Testis (tissue), 3 donors: ENCODE results near the gene MBNL3. TPM values are rescaled to one million over a fixed set of nuclear protein-coding genes. Genes with fewer than 3 reads are reported as not detected.

ENCODE experiments used
- DNase-seq: peaks from one replicate; pipeline ENCODE4 v3.0.0-alpha.2; 2019
- H3K27ac ChIP-seq, 2 donors: fragments of 200-600 bp; sonication (generic); one replicate each; pipeline ENCODE4 v1.5.1; 2019
- H3K27me3 ChIP-seq: fragments of 200-600 bp; sonication (generic); one replicate; pipeline ENCODE4 v1.5.1; 2019
- H3K36me3 ChIP-seq: fragments of 200-600 bp; sonication (generic); one replicate; pipeline ENCODE4 v1.5.1; 2017; ENCODE audit warnings: low read depth; ENCODE audit errors: missing control alignments
- H3K4me1 ChIP-seq: fragments of 200-600 bp; sonication (generic); one replicate; pipeline ENCODE4 v1.5.1; 2019
- H3K4me3 ChIP-seq, 2 donors: fragments of 200-600 bp; sonication (generic); one replicate each; pipeline ENCODE4 v1.5.1; 2017 to 2019
- H3K9me3 ChIP-seq: fragments of 200-600 bp; sonication (generic); one replicate; pipeline ENCODE4 v1.5.1; 2017
- CTCF ChIP-seq, 3 experiments: fragments of 450-650 bp in 2 of 3; fragments of 200-600 bp in 1 of 3; sonication (generic) in 1 of 3; IDR thresholded peaks; one replicate each; pipeline ENCODE4 v1.5.1; 2016 to 2019; ENCODE audit warnings: antibody characterized with exemption in 3 of 3, mild to moderate bottlenecking in 2 of 3, moderate library complexity in 1 of 3
- POLR2A ChIP-seq: fragments of 450-650 bp; IDR thresholded peaks from one replicate; pipeline ENCODE4 v1.6.1; 2017; ENCODE audit warnings: antibody characterized with exemption, mild to moderate bottlenecking, moderate library complexity
- WGBS, 2 donors: methylation state at CpG; one replicate each; pipeline ENCODE4 v1.1.5; 2018; 5-methylcytosine and 5-hydroxymethylcytosine counted together
- intact Hi-C: fragments of 100-400 bp; cut with DNase I; formaldehyde crosslinking; loops from one replicate; pipeline ENCODE4 v1.15.1; 2023; ENCODE audit warnings: low total_unique reads
- polyA plus RNA-seq: library from polyadenylated mRNA; stranded (reverse); fragments of 350-450 nt; fragmentation: Illumina TruSeq; extraction: RNeasy Lipid Tissue Mini Kit (QIAGEN cat#74804); gene quantifications from one replicate; pipeline ENCODE4 v1.2.3, GENCODE V29; 2014; ENCODE audit warnings: low read depth, low replicate concordance; ENCODE audit not compliant: insufficient read depth
- total RNA-seq, 2 donors: library from RNA; depleted of rRNA; stranded (reverse); fragments of >200 nt; gene quantifications; one replicate each; pipeline ENCODE4 v1.2.3, GENCODE V29; 2016

The MBNL3 gene
- total and polyA plus RNA-seq, 3 donors from 2014 or later = 86.5 to 319 (median 175) TPM

GRCh38 chrX:132433551-132433950, 55.3 kb downstream of the MBNL3 start:
- no peaks in the 10 kb centered on the region for H3K9me3 ChIP-seq
- H3K36me3 ChIP-seq = no peaks in the 10 kb centered on the region
- no peaks in the 10 kb centered on the region for H3K27me3 ChIP-seq
- WGBS, 2 donors = 73 to 86% methylated on average over 6 of the region's 6 CpGs
- no peak overlapping the region for H3K4me3 ChIP-seq
- intact Hi-C loops = no loop called here
- no peak for DNase-seq
- no peaks in the 10 kb centered on the region for H3K4me1 ChIP-seq
- no peak overlapping the region for H3K27ac ChIP-seq
- TF ChIP-seq POLR2A (no peak), CTCF (IDR thresholded peaks at IDR 0.05) (no peak)

GRCh38 chrX:132433001-132433400, 55.8 kb downstream of the MBNL3 start:
- no peaks in the 10 kb centered on the region for H3K9me3 ChIP-seq
- intact Hi-C loops = no loop called here
- H3K27me3 ChIP-seq = no peaks in the 10 kb centered on the region
- no peak for TF ChIP-seq POLR2A
- no peaks in the 10 kb centered on the region for H3K36me3 ChIP-seq
- DNase-seq = no peak
- WGBS, 2 donors = 78 to 79% methylated on average over 2 of the region's 2 CpGs
- H3K4me1 ChIP-seq = no peaks in the 10 kb centered on the region
- no peak overlapping the region for H3K4me3 ChIP-seq
- H3K27ac ChIP-seq = no peak overlapping the region

- Histone ChIP-seq H3K9me3 (no peaks in the 10 kb centered on the region), H3K4me1 (no peaks in the 10 kb centered on the region), H3K4me3 (no peak overlapping the region), H3K27me3 (no peaks in the 10 kb centered on the region), H3K36me3 (no peaks in the 10 kb centered on the region), H3K27ac (no peak overlapping the region)
- intact Hi-C loops = no loop called here
- no peak for DNase-seq
- TF ChIP-seq POLR2A = no peak
- no peak for TF ChIP-seq CTCF (IDR thresholded peaks at IDR 0.05)
Observed at GRCh38 chrX:132428896-132429295, 59.9 kb downstream of the MBNL3 start.

GRCh38 chrX:132426695-132427281, 62.0 kb downstream of the MBNL3 start:
- H3K27ac ChIP-seq = no peak overlapping the region
- intact Hi-C loops = no loop called here
- no peaks in the 10 kb centered on the region for H3K4me1 ChIP-seq
- WGBS, 2 donors = 38 to 47% methylated on average over 1 of the region's 1 CpG
- TF ChIP-seq POLR2A (no peak), CTCF (IDR thresholded peaks at IDR 0.05) (no peak)
- H3K4me3 ChIP-seq = no peak overlapping the region
- no peaks in the 10 kb centered on the region for H3K27me3 ChIP-seq
- DNase-seq = no peak
- no peaks in the 10 kb centered on the region for H3K9me3 ChIP-seq
- no peaks in the 10 kb centered on the region for H3K36me3 ChIP-seq

DNA sequence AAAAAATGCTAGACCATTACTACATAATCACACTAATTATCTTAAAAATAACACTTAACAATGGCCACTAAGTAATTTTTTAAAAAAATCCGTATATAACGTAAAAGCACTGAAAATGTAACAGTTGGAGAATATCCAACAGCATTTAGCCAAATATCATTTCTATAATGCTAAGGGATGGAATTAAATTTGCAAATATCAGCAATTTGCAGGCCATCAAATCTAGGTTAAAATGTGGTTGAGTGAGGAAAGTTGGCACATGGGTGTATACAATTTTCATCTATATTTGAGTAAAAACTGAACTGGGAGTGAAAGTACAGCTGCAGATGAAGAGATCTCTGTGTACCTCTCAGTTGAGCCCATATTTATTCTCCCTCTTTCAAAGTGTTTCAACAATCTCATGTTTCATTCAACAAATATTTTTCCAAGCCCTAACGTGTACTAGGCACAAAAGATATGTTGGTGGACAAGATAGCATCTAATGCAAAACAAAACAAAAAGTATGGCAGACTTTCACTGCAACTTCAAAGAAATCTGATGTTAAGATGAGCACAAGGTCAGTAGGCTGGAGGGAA, 63.0 kb downstream of the MBNL3 start:
- Histone ChIP-seq H3K9me3 (no peaks in the 10 kb centered on the region), H3K36me3 (no peaks in the 10 kb centered on the region), H3K4me3 (no peak overlapping the region), H3K27me3 (no peaks in the 10 kb centered on the region), H3K27ac (no peak overlapping the region), H3K4me1 (no peaks in the 10 kb centered on the region)
- TF ChIP-seq CTCF (IDR thresholded peaks at IDR 0.05) = no peak
- no peak for TF ChIP-seq POLR2A
- intact Hi-C loops = no loop called here
- 53 to 67% methylated on average over 3 of the region's 3 CpGs for WGBS, 2 donors
- no peak for DNase-seq
